Vagina (tissue), 2 donors: ENCODE measurements around the gene GAB2. TPM values are rescaled to one million over a fixed set of nuclear protein-coding genes. Genes with fewer than 3 reads are reported as not detected.

Source experiments
- DNase-seq, 2 donors: peaks; one replicate each; pipeline ENCODE4 v3.0.0-alpha.2; 2017; ENCODE audit errors: extremely low spot score in 2 of 2
- H3K27ac ChIP-seq: fragments of 200-600 bp; sonication (generic); one replicate; pipeline ENCODE4 v1.5.1; 2019
- H3K27me3 ChIP-seq: fragments of 200-600 bp; sonication (generic); one replicate; pipeline ENCODE4 v1.5.1; 2019
- H3K36me3 ChIP-seq, 2 donors: fragments of 200-600 bp; sonication (generic); one replicate each; pipeline ENCODE4 v1.5.1; 2017 to 2019
- H3K4me1 ChIP-seq: fragments of 200-600 bp; sonication (generic); one replicate; pipeline ENCODE4 v1.5.1; 2019
- H3K4me3 ChIP-seq, 2 donors: fragments of 200-600 bp; sonication (generic); 1 replicate in 1 of 2; 2 replicates in 1 of 2; pipeline ENCODE4 v1.5.1; 2016 to 2019
- H3K9me3 ChIP-seq: fragments of 200-600 bp; sonication (generic); one replicate; pipeline ENCODE4 v1.5.1; 2019
- CTCF ChIP-seq, 3 experiments: fragments of 450-650 bp in 2 of 3; fragments of 200-600 bp in 1 of 3; sonication (generic) in 1 of 3; IDR thresholded peaks; one replicate each; pipeline ENCODE4 v1.5.1; 2017 to 2019; ENCODE audit warnings: antibody characterized with exemption in 3 of 3, mild to moderate bottlenecking in 2 of 3, moderate library complexity in 2 of 3
- POLR2A ChIP-seq, 2 donors: fragments of 450-650 bp; IDR thresholded peaks; one replicate each; pipeline ENCODE4 v1.6.1; 2017; ENCODE audit warnings: antibody characterized with exemption in 2 of 2, mild to moderate bottlenecking in 2 of 2, moderate library complexity in 2 of 2
- POLR2AphosphoS5 ChIP-seq, 2 donors: sonication (generic); formaldehyde crosslinking; IDR thresholded peaks; one replicate each; pipeline ENCODE4 v1.9.0; 2017; ENCODE audit warnings: antibody characterized with exemption in 2 of 2, mild to moderate bottlenecking in 2 of 2, low read depth in 1 of 2; ENCODE audit not compliant: insufficient read depth in 1 of 2
- intact Hi-C: fragments of 100-400 bp; cut with DNase I; formaldehyde crosslinking; loops from one replicate; pipeline ENCODE4 v1.15.1; 2023
- total RNA-seq: library from RNA; depleted of rRNA; stranded (reverse); fragments of >200 nt; gene quantifications from one replicate; pipeline ENCODE4 v1.2.3, GENCODE V29; 2016

Gene GAB2
- total RNA-seq, 1 donor from 2014 or later = 24.6 TPM

GRCh38 chr11:78257654-78258053, 160.0 kb downstream of the GAB2 start:
- H3K36me3 ChIP-seq = no peaks in the 10 kb centered on the region
- H3K27me3 ChIP-seq = no peaks in the 10 kb centered on the region
- no peak for DNase-seq
- TF ChIP-seq POLR2A (IDR thresholded peaks at IDR 0.05) (no peak), POLR2AphosphoS5 (IDR thresholded peaks at IDR 0.05; ENCODE audit: insufficient read depth in 1 of 2, low read depth in 1 of 2) (no peak), CTCF (IDR thresholded peaks at IDR 0.05) (no peak)
- peaks cover 45% of the 10 kb centered on the region for H3K4me1 ChIP-seq
- H3K27ac ChIP-seq = peak overlapping the region; percentile 79
- intact Hi-C loops = no loop called here
- no peaks in the 10 kb centered on the region for H3K9me3 ChIP-seq
- no peak overlapping the region for H3K4me3 ChIP-seq

- TF ChIP-seq POLR2AphosphoS5 (IDR thresholded peaks at IDR 0.05; ENCODE audit: insufficient read depth in 1 of 2, low read depth in 1 of 2) (peak in 1 of 2 donors; percentile 69), CTCF (IDR thresholded peaks at IDR 0.05) (no peak)
- Histone ChIP-seq H3K4me3 (no peak overlapping the region), H3K9me3 (no peaks in the 10 kb centered on the region), H3K4me1 (peaks cover 45% of the 10 kb centered on the region), H3K27ac (peak overlapping the region; percentile 79), H3K36me3 (no peaks in the 10 kb centered on the region), H3K27me3 (no peaks in the 10 kb centered on the region)
- intact Hi-C loops = no loop called here
- peak in 1 of 2 donors; percentile 91 for DNase-seq
These were observed 160.7 kb downstream of the GAB2 start for GRCh38 chr11:78256962-78257361.

GRCh38 chr11:78255919-78256318, 161.7 kb downstream of the GAB2 start:
- no peaks in the 10 kb centered on the region for H3K36me3 ChIP-seq
- H3K4me3 ChIP-seq = no peak overlapping the region
- intact Hi-C loops = no loop called here
- peaks cover 45% of the 10 kb centered on the region for H3K4me1 ChIP-seq
- no peak for DNase-seq
- H3K27me3 ChIP-seq = no peaks in the 10 kb centered on the region
- TF ChIP-seq POLR2A (IDR thresholded peaks at IDR 0.05) = no peak
- TF ChIP-seq POLR2AphosphoS5 (IDR thresholded peaks at IDR 0.05; ENCODE audit: insufficient read depth in 1 of 2, low read depth in 1 of 2) = no peak
- no peak for TF ChIP-seq CTCF (IDR thresholded peaks at IDR 0.05)
- no peaks in the 10 kb centered on the region for H3K9me3 ChIP-seq
- H3K27ac ChIP-seq = peak overlapping the region; percentile 79

- Histone ChIP-seq H3K36me3 (no peaks in the 10 kb centered on the region), H3K27ac (no peak overlapping the region), H3K9me3 (no peaks in the 10 kb centered on the region), H3K4me3 (no peak overlapping the region), H3K27me3 (no peaks in the 10 kb centered on the region), H3K4me1 (peaks cover 42% of the 10 kb centered on the region)
- no peak for DNase-seq
- TF ChIP-seq POLR2AphosphoS5 (IDR thresholded peaks at IDR 0.05; ENCODE audit: insufficient read depth in 1 of 2, low read depth in 1 of 2) = no peak
- TF ChIP-seq POLR2A (IDR thresholded peaks at IDR 0.05) = no peak
- no peak for TF ChIP-seq CTCF (IDR thresholded peaks at IDR 0.05)
- intact Hi-C loops = no loop called here
These were observed 163.4 kb downstream of the GAB2 start for GRCh38 chr11:78254268-78254667.

- H3K27ac ChIP-seq = no peak overlapping the region
- H3K27me3 ChIP-seq = no peaks in the 10 kb centered on the region
- H3K36me3 ChIP-seq = no peaks in the 10 kb centered on the region
- no peak overlapping the region for H3K4me3 ChIP-seq
- DNase-seq = no peak
- H3K4me1 ChIP-seq = peaks cover 42% of the 10 kb centered on the region
- TF ChIP-seq CTCF (IDR thresholded peaks at IDR 0.05) (no peak), POLR2AphosphoS5 (IDR thresholded peaks at IDR 0.05; ENCODE audit: insufficient read depth in 1 of 2, low read depth in 1 of 2) (no peak), POLR2A (IDR thresholded peaks at IDR 0.05) (no peak)
- intact Hi-C loops = no loop called here
- no peaks in the 10 kb centered on the region for H3K9me3 ChIP-seq
These were observed 163.8 kb downstream of the GAB2 start for GRCh38 chr11:78253797-78254196.
